WTC11 (cell line): Measurements from ENCODE around the gene SMAD5. TPM values are rescaled to one million over a fixed set of nuclear protein-coding genes. Genes with fewer than 3 reads are reported as not detected.

ENCODE experiments used
- ATAC-seq: fragments of 200-7000 bp; cut with Tn5 transposase; 2 replicates; pipeline ENCODE4 v1.10.0; 2021; ENCODE audit warnings: mild to moderate bottlenecking, moderate library complexity
- CTCF ChIA-PET: fragments of 300-600 bp; sonication (Branson Sonifier 250); formaldehyde crosslinking; loops from one replicate; lab custom pipeline; 2021; ENCODE audit warnings: antibody characterized with exemption; lab: Charles Lee
- POLR2A ChIA-PET: fragments of 350-600 bp; sonication (Branson Sonifier 250); formaldehyde crosslinking; loops from one replicate; lab custom pipeline; 2021; ENCODE audit warnings: antibody characterized with exemption; lab: Charles Lee
- DNase-seq: peaks from one replicate; pipeline ENCODE4 v3.0.0; 2021; ENCODE audit warnings: low spot score
- H3K27ac Mint-ChIP-seq: 2 replicates; pipeline ENCODE4 v1.8.0; 2021; ENCODE audit warnings: mixed read lengths
- H3K27me3 Mint-ChIP-seq: 2 replicates; pipeline ENCODE4 v1.8.0; 2021; ENCODE audit warnings: low read depth, mild to moderate bottlenecking, moderate library complexity, mixed read lengths
- H3K36me3 Mint-ChIP-seq: 2 replicates; pipeline ENCODE4 v1.8.0; 2021; ENCODE audit warnings: mixed read lengths
- H3K4me1 Mint-ChIP-seq: 2 replicates; pipeline ENCODE4 v1.8.0; 2022; ENCODE audit warnings: mixed read lengths
- H3K4me3 Mint-ChIP-seq: 2 replicates; pipeline ENCODE4 v1.8.0; 2021; ENCODE audit warnings: mild to moderate bottlenecking, moderate library complexity, mixed read lengths
- H3K9me3 Mint-ChIP-seq: 2 replicates; pipeline ENCODE4 v1.8.0; 2021; ENCODE audit warnings: mixed read lengths
- CBFB ChIP-seq: sonication (generic); formaldehyde crosslinking; IDR thresholded peaks from 2 replicates; pipeline ENCODE4 v1.8.1; 2022; ENCODE audit warnings: mild to moderate bottlenecking, low read depth, missing genetic modification reagents
- CREM ChIP-seq: sonication (generic); formaldehyde crosslinking; IDR thresholded peaks from 2 replicates; pipeline ENCODE4 v1.8.1; 2022; ENCODE audit warnings: mild to moderate bottlenecking, missing genetic modification reagents, moderate library complexity
- FOXJ3 ChIP-seq: sonication (generic); formaldehyde crosslinking; IDR thresholded peaks from 2 replicates; pipeline ENCODE4 v1.9.0; 2021; ENCODE audit warnings: missing genetic modification reagents, mild to moderate bottlenecking, borderline replicate concordance
- HMGA2 ChIP-seq: fragments of 250-450 bp; sonication (Bioruptor Pico); IDR thresholded peaks from 2 replicates; pipeline ENCODE4 v1.4.0; 2021; ENCODE audit warnings: mild to moderate bottlenecking, moderate library complexity
- MXD4 ChIP-seq: fragments of 250-450 bp; sonication (Bioruptor Pico); IDR thresholded peaks from 2 replicates; pipeline ENCODE4 v1.8.0; 2021; ENCODE audit warnings: mild to moderate bottlenecking, moderate library complexity, borderline replicate concordance
- MYBL2 ChIP-seq: sonication (generic); formaldehyde crosslinking; IDR thresholded peaks from 2 replicates; pipeline ENCODE4 v1.8.1; 2023; ENCODE audit warnings: mild to moderate bottlenecking, moderate library complexity, missing genetic modification reagents
- NFATC4 ChIP-seq: fragments of 250-450 bp; sonication (Bioruptor Pico); IDR thresholded peaks from 2 replicates; pipeline ENCODE4 v1.9.0; 2021; ENCODE audit warnings: mild to moderate bottlenecking
- PRRX2 ChIP-seq: fragments of 250-450 bp; sonication (Bioruptor Pico); IDR thresholded peaks from 2 replicates; pipeline ENCODE4 v1.8.0; 2021; ENCODE audit warnings: mild to moderate bottlenecking
- RELA ChIP-seq: sonication (generic); formaldehyde crosslinking; IDR thresholded peaks from 2 replicates; pipeline ENCODE4 v1.8.1; 2022; ENCODE audit warnings: missing genetic modification reagents, mild to moderate bottlenecking, borderline replicate concordance
- SMAD3 ChIP-seq: sonication (generic); formaldehyde crosslinking; IDR thresholded peaks from 2 replicates; pipeline ENCODE4 v1.8.0; 2022; ENCODE audit warnings: missing genetic modification reagents, mild to moderate bottlenecking, borderline replicate concordance
- TP53 ChIP-seq: sonication (generic); formaldehyde crosslinking; IDR thresholded peaks from 2 replicates; pipeline ENCODE4 v1.8.1; 2023; ENCODE audit warnings: mild to moderate bottlenecking, missing genetic modification reagents
- ZNF121 ChIP-seq: sonication (generic); formaldehyde crosslinking; IDR thresholded peaks from 2 replicates; pipeline ENCODE4 v1.8.0; 2023; ENCODE audit warnings: missing genetic modification reagents
- ZNF671 ChIP-seq: fragments of 250-450 bp; sonication (Bioruptor Pico); IDR thresholded peaks from 2 replicates; pipeline ENCODE4 v1.8.0; 2021; ENCODE audit warnings: mild to moderate bottlenecking
- total RNA-seq: library from RNA; stranded (reverse); gene quantifications from 3 replicates; pipeline ENCODE4 v1.2.3, GENCODE V29; 2021
- TF ChIP-seq, protein P1 (sequence below): fragments of 250-450 bp; sonication (Bioruptor Pico); IDR thresholded peaks from 2 replicates; pipeline ENCODE4 v1.9.0; 2021; ENCODE audit warnings: mild to moderate bottlenecking
- TF ChIP-seq, protein P2 (sequence below): sonication (generic); formaldehyde crosslinking; IDR thresholded peaks from 2 replicates; pipeline ENCODE4 v1.8.1; 2023; ENCODE audit warnings: mild to moderate bottlenecking, missing genetic modification reagents, moderate library complexity
- TF ChIP-seq, protein P3 (sequence below): sonication (generic); formaldehyde crosslinking; IDR thresholded peaks from 2 replicates; pipeline ENCODE4 v1.8.1; 2022; ENCODE audit warnings: low read depth, mild to moderate bottlenecking, moderate library complexity, missing genetic modification reagents, borderline replicate concordance
- TF ChIP-seq, protein P4 (sequence below): fragments of 250-450 bp; sonication (Bioruptor Pico); IDR thresholded peaks from 2 replicates; pipeline ENCODE4 v1.9.0; 2021; ENCODE audit warnings: moderate library complexity, mild to moderate bottlenecking, inconsistent platforms, borderline replicate concordance
- TF ChIP-seq, protein P5 (sequence below): sonication (generic); formaldehyde crosslinking; conservative IDR thresholded peaks from 2 replicates; pipeline ENCODE4 v1.8.1; 2023; ENCODE audit warnings: mild to moderate bottlenecking, low read depth, missing genetic modification reagents, moderate library complexity
- TF ChIP-seq, protein P6 (sequence below): sonication (generic); formaldehyde crosslinking; IDR thresholded peaks from 2 replicates; pipeline ENCODE4 v1.8.1; 2022; ENCODE audit warnings: mild to moderate bottlenecking, missing genetic modification reagents, moderate library complexity, borderline replicate concordance
- TF ChIP-seq, protein P7 (sequence below): fragments of 250-450 bp; sonication (Bioruptor Pico); conservative IDR thresholded peaks from 2 replicates; pipeline ENCODE4 v1.9.0; 2021; ENCODE audit warnings: mild to moderate bottlenecking
- TF ChIP-seq, protein P8 (sequence below): sonication (generic); formaldehyde crosslinking; IDR thresholded peaks from 2 replicates; pipeline ENCODE4 v1.8.1; 2022; ENCODE audit warnings: missing genetic modification reagents, borderline replicate concordance
- TF ChIP-seq, protein P9 (sequence below): sonication (generic); formaldehyde crosslinking; IDR thresholded peaks from 2 replicates; pipeline ENCODE4 v1.8.1; 2023; ENCODE audit warnings: mild to moderate bottlenecking, missing genetic modification reagents

Gene SMAD5
- total RNA-seq, 1 experiment from 2014 or later, result 65.2 TPM

DNA sequence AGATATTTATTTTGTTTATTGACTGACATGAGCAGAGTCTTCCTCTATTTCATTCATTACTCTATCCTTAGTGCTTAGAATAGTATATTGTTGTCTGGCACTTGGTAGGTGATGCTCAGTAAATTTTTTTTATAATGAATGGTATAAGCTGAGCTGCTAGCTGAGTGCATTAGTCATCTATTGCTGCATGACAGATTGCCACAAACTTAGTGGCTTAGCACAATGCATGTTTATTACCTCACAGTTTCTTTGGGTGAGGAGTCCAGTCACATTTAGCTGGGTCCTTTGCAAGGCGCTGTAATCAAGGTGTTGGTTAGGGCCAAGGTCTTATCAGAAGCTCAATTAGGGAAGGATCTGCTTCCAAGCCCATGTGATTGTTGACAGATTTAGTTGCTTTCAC, 23.1 kb downstream of the SMAD5 start:
- DNase-seq (no peak), ATAC-seq (no peak)
- Mint-ChIP-seq H3K36me3 (peaks cover 41% of the 10 kb centered on the region), H3K27me3 (no peaks in the 10 kb centered on the region), H3K27ac (no peak overlapping the region), H3K4me1 (no peaks in the 10 kb centered on the region; the same call in 1 of the 2 replicates), H3K4me3 (no peak overlapping the region), H3K9me3 (peaks cover 13% of the 10 kb centered on the region)
- no peak for TF ChIP-seq CREM (CRISPR knock-in tag)
- no peak for TF ChIP-seq SMAD3
- TF ChIP-seq, protein P1, sequence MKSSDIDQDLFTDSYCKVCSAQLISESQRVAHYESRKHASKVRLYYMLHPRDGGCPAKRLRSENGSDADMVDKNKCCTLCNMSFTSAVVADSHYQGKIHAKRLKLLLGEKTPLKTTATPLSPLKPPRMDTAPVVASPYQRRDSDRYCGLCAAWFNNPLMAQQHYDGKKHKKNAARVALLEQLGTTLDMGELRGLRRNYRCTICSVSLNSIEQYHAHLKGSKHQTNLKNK (CRISPR knock-in tag), result no peak
- TF ChIP-seq, protein P2, sequence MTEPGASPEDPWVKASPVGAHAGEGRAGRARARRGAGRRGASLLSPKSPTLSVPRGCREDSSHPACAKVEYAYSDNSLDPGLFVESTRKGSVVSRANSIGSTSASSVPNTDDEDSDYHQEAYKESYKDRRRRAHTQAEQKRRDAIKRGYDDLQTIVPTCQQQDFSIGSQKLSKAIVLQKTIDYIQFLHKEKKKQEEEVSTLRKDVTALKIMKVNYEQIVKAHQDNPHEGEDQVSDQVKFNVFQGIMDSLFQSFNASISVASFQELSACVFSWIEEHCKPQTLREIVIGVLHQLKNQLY (CRISPR knock-in tag), result no peak
- TF ChIP-seq, protein P3, sequence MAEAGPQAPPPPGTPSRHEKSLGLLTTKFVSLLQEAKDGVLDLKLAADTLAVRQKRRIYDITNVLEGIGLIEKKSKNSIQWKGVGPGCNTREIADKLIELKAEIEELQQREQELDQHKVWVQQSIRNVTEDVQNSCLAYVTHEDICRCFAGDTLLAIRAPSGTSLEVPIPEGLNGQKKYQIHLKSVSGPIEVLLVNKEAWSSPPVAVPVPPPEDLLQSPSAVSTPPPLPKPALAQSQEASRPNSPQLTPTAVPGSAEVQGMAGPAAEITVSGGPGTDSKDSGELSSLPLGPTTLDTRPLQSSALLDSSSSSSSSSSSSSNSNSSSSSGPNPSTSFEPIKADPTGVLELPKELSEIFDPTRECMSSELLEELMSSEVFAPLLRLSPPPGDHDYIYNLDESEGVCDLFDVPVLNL (CRISPR knock-in tag), result no peak
- TF ChIP-seq CBFB (CRISPR knock-in tag), result no peak
- TF ChIP-seq, protein P4, sequence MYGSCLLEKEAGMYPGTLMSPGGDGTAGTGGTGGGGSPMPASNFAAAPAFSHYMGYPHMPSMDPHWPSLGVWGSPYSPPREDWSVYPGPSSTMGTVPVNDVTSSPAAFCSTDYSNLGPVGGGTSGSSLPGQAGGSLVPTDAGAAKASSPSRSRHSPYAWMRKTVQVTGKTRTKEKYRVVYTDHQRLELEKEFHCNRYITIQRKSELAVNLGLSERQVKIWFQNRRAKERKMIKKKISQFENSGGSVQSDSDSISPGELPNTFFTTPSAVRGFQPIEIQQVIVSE (CRISPR knock-in tag), result no peak
- no peak for TF ChIP-seq HMGA2
- no peak for TF ChIP-seq NFATC4 (CRISPR knock-in tag)
- no peak for TF ChIP-seq TP53
- CTCF ChIA-PET, result no interaction called here
- POLR2A ChIA-PET, result no interaction called here

DNA sequence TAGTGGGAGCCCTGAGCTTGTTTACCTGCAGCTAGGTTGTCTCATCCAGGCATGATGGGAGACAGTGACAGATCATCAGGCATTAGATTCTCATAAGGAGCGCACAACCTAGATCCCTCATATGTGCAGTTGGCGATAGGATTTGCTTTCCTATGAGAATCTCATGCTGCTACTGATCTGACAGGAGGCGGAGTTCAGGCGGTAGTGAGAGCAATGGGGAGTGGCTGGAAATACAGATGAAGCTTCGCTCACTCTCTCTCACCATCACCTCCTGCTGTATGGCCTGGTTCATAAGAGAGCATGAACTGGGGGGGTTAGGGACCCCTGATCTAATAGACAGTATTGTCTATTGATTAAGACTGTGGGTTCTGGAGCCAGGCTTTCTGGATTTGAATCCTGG, 24.9 kb downstream of the SMAD5 start:
- DNase-seq (no peak), ATAC-seq (no peak)
- Mint-ChIP-seq H3K27ac (no peak overlapping the region), H3K9me3 (peaks cover 13% of the 10 kb centered on the region), H3K36me3 (peaks cover 44% of the 10 kb centered on the region), H3K4me3 (no peak overlapping the region), H3K27me3 (no peaks in the 10 kb centered on the region), H3K4me1 (no peaks in the 10 kb centered on the region; the same call in 1 of the 2 replicates)
- POLR2A ChIA-PET, result no interaction called here
- CTCF ChIA-PET, result no interaction called here
- TF ChIP-seq ZNF671 (CRISPR knock-in tag) (no peak), TP53 (no peak), FOXJ3 (CRISPR knock-in tag) (no peak), MXD4 (CRISPR knock-in tag) (no peak), ZNF121 (no peak), MYBL2 (no peak), PRRX2 (no peak), RELA (CRISPR knock-in tag) (no peak)
- TF ChIP-seq, protein P5, sequence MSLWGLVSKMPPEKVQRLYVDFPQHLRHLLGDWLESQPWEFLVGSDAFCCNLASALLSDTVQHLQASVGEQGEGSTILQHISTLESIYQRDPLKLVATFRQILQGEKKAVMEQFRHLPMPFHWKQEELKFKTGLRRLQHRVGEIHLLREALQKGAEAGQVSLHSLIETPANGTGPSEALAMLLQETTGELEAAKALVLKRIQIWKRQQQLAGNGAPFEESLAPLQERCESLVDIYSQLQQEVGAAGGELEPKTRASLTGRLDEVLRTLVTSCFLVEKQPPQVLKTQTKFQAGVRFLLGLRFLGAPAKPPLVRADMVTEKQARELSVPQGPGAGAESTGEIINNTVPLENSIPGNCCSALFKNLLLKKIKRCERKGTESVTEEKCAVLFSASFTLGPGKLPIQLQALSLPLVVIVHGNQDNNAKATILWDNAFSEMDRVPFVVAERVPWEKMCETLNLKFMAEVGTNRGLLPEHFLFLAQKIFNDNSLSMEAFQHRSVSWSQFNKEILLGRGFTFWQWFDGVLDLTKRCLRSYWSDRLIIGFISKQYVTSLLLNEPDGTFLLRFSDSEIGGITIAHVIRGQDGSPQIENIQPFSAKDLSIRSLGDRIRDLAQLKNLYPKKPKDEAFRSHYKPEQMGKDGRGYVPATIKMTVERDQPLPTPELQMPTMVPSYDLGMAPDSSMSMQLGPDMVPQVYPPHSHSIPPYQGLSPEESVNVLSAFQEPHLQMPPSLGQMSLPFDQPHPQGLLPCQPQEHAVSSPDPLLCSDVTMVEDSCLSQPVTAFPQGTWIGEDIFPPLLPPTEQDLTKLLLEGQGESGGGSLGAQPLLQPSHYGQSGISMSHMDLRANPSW, result no peak
- TF ChIP-seq, protein P6, sequence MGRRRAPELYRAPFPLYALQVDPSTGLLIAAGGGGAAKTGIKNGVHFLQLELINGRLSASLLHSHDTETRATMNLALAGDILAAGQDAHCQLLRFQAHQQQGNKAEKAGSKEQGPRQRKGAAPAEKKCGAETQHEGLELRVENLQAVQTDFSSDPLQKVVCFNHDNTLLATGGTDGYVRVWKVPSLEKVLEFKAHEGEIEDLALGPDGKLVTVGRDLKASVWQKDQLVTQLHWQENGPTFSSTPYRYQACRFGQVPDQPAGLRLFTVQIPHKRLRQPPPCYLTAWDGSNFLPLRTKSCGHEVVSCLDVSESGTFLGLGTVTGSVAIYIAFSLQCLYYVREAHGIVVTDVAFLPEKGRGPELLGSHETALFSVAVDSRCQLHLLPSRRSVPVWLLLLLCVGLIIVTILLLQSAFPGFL (CRISPR knock-in tag), result no peak
- TF ChIP-seq, protein P7, sequence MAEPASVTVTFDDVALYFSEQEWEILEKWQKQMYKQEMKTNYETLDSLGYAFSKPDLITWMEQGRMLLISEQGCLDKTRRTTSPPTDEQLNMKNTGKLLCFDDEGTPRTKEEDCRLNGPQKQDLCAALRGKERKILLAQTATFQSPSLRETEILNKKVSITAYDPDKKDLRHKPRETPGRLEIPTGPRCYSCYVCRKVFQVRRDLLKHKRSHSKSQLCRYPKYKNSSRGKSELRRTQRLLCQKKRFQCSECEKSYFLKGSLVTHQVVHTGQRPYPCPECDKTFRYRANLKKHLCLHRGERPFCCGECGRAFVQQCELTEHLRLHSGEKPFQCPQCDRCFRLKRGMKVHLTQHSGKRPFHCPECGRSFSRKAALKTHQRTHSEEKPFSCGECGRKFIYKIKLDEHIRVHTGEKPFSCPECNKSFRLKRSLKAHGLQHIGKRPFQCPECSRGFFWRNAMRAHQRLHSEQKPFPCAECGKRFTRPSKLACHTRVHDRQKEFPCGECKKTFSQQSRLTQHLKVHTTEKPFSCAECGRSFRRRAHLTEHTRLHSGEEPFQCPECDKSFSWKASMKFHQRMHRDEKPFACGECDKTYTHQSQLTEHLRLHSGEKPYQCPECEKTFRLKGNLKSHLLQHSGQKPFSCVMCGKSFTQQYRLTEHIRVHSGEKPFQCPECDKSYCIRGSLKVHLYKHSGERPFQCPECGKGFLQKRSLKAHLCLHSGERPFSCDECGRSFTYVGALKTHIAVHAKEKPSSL, result no peak
- TF ChIP-seq, protein P8, sequence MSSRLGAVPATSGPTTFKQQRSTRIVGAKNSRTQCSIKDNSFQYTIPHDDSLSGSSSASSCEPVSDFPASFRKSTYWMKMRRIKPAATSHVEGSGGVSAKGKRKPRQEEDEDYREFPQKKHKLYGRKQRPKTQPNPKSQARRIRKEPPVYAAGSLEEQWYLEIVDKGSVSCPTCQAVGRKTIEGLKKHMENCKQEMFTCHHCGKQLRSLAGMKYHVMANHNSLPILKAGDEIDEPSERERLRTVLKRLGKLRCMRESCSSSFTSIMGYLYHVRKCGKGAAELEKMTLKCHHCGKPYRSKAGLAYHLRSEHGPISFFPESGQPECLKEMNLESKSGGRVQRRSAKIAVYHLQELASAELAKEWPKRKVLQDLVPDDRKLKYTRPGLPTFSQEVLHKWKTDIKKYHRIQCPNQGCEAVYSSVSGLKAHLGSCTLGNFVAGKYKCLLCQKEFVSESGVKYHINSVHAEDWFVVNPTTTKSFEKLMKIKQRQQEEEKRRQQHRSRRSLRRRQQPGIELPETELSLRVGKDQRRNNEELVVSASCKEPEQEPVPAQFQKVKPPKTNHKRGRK (CRISPR knock-in tag), result no peak
- TF ChIP-seq, protein P4 (CRISPR knock-in tag), result no peak
- TF ChIP-seq, protein P9, sequence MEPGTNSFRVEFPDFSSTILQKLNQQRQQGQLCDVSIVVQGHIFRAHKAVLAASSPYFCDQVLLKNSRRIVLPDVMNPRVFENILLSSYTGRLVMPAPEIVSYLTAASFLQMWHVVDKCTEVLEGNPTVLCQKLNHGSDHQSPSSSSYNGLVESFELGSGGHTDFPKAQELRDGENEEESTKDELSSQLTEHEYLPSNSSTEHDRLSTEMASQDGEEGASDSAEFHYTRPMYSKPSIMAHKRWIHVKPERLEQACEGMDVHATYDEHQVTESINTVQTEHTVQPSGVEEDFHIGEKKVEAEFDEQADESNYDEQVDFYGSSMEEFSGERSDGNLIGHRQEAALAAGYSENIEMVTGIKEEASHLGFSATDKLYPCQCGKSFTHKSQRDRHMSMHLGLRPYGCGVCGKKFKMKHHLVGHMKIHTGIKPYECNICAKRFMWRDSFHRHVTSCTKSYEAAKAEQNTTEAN (CRISPR knock-in tag), result no peak
